Esophagus (tissue), 2 donors: ENCODE measurements around the gene B4GALNT4. TPM values are rescaled to one million over a fixed set of nuclear protein-coding genes. Genes with fewer than 3 reads are reported as not detected.

ENCODE experiments used
- H3K27ac ChIP-seq, 2 donors: one replicate each; pipeline ENCODE4 v1.5.1; 2013; ENCODE audit warnings: low read depth in 2 of 2, mild to moderate bottlenecking in 2 of 2, inconsistent platforms in 1 of 2, low read length in 1 of 2, moderate library complexity in 1 of 2
- H3K27me3 ChIP-seq, 2 donors: one replicate each; pipeline ENCODE4 v1.6.1; 2013; ENCODE audit warnings: low read length in 2 of 2, control low read depth in 1 of 2, mild to moderate bottlenecking in 1 of 2; ENCODE audit not compliant: insufficient read depth in 2 of 2, control insufficient read depth in 1 of 2
- H3K36me3 ChIP-seq, 2 donors: one replicate each; pipeline ENCODE4 v1.6.1; 2013; ENCODE audit warnings: low read length in 1 of 2; ENCODE audit not compliant: control insufficient read depth in 2 of 2, insufficient read depth in 2 of 2
- H3K4me1 ChIP-seq, 2 donors: one replicate each; pipeline ENCODE4 v1.6.1; 2013; ENCODE audit warnings: low read length in 1 of 2; ENCODE audit not compliant: control insufficient read depth in 2 of 2, insufficient read depth in 2 of 2
- H3K4me3 ChIP-seq, 2 donors: one replicate each; pipeline ENCODE4 v1.5.1; 2013; ENCODE audit warnings: low read length in 2 of 2, mild to moderate bottlenecking in 2 of 2, low read depth in 1 of 2, moderate library complexity in 1 of 2
- H3K9me3 ChIP-seq, 2 donors: one replicate each; pipeline ENCODE4 v1.6.1; 2013; ENCODE audit warnings: mild to moderate bottlenecking in 2 of 2, low read depth in 1 of 2, low read length in 1 of 2, moderate library complexity in 1 of 2; ENCODE audit not compliant: control insufficient read depth in 2 of 2, insufficient read depth in 1 of 2
- WGBS, 2 donors: extraction: QIAGEN DNeasy Blood & Tissue Kit; methylation state at CpG; one replicate each; pipeline ENCODE4 v1.1.7; 2013; 5-methylcytosine and 5-hydroxymethylcytosine counted together
- polyA plus RNA-seq, 2 donors: library from polyadenylated mRNA; stranded (reverse); fragments of 200-250 nt; gene quantifications; one replicate each; pipeline ENCODE4 v1.2.3, GENCODE V29; 2013
- donor health status: healthy with polysubstance abuse.
- donor health status: Bipolar disorder and iron deficiency.

The B4GALNT4 gene
- polyA plus RNA-seq, 2 donors, result 5.0 to 5.2 TPM

- H3K4me1 ChIP-seq, result peaks cover 0 to 2% of the 10 kb centered on the region in 2 donors
- H3K27me3 ChIP-seq, result no peaks in the 10 kb centered on the region
- no peak overlapping the region for H3K27ac ChIP-seq
- H3K4me3 ChIP-seq, result no peak overlapping the region
- WGBS, 2 donors, result 40 to 56% methylated on average over 7 to 11 of the region's 11 CpGs
- peaks cover 0 to 7% of the 10 kb centered on the region in 2 donors for H3K9me3 ChIP-seq
- H3K36me3 ChIP-seq, result no peaks in the 10 kb centered on the region
Observed at GRCh38 chr11:390175-390574, 20.9 kb downstream of the B4GALNT4 start.

- peak overlapping the region; percentile 49 to 64 for H3K4me3 ChIP-seq
- 43 to 64% methylated on average over 36 to 38 of the region's 38 CpGs for WGBS, 2 donors
- peaks cover 0 to 6% of the 10 kb centered on the region in 2 donors for H3K4me1 ChIP-seq
- no peaks in the 10 kb centered on the region for H3K27me3 ChIP-seq
- peaks cover 0 to 3% of the 10 kb centered on the region in 2 donors for H3K36me3 ChIP-seq
- H3K27ac ChIP-seq, result peak overlapping the region in 1 of 2 donors; percentile 62
- H3K9me3 ChIP-seq, result peaks cover 0 to 2% of the 10 kb centered on the region in 2 donors
Observed at GRCh38 chr11:391117-392017, 22.1 kb downstream of the B4GALNT4 start.

GRCh38 chr11:392102-392777 lies 22.9 kb downstream of the B4GALNT4 start:
- Histone ChIP-seq H3K36me3 (peaks cover 0 to 8% of the 10 kb centered on the region in 2 donors), H3K9me3 (no peaks in the 10 kb centered on the region), H3K27me3 (no peaks in the 10 kb centered on the region), H3K4me3 (peak overlapping the region; percentile 49 to 64), H3K27ac (peak overlapping the region; percentile 90 to 98), H3K4me1 (peaks cover 0 to 13% of the 10 kb centered on the region in 2 donors)
- WGBS, 2 donors, result 52 to 71% methylated on average over 26 to 36 of the region's 36 CpGs

- Histone ChIP-seq H3K4me3 (peak overlapping the region; percentile 64 to 89), H3K4me1 (peaks cover 0 to 17% of the 10 kb centered on the region in 2 donors), H3K9me3 (no peaks in the 10 kb centered on the region), H3K36me3 (peaks cover 0 to 16% of the 10 kb centered on the region in 2 donors), H3K27ac (peak overlapping the region; percentile 98 to 99), H3K27me3 (no peaks in the 10 kb centered on the region)
- WGBS, 2 donors, result 51 to 54% methylated on average over 17 of the region's 17 CpGs
Observed at GRCh38 chr11:393219-394033, 24.1 kb downstream of the B4GALNT4 start.

GRCh38 chr11:394034-394857 lies 24.9 kb downstream of the B4GALNT4 start, which contains the start of gene PKP3:
Gene PKP3 (plus strand): TSS chr11:394209. CDS start chr11:394293, 84 bp downstream.
- Histone ChIP-seq H3K27ac (peak within 1 kb of the TSS; percentile 98 to 99), H3K27me3 (no peaks in the 10 kb centered on the region), H3K9me3 (no peaks in the 10 kb centered on the region), H3K36me3 (peaks cover 0 to 19% of the 10 kb centered on the region in 2 donors), H3K4me3 (peak within 1 kb of the TSS; percentile 64 to 89), H3K4me1 (peaks cover 0 to 17% of the 10 kb centered on the region in 2 donors)
- 32 to 46% methylated on average over 53 to 57 of the region's 57 CpGs for WGBS, 2 donors

- peaks cover 0 to 26% of the 10 kb centered on the region in 2 donors for H3K36me3 ChIP-seq
- peak overlapping the region; percentile 98 to 99 for H3K27ac ChIP-seq
- 52 to 56% methylated on average over 24 to 25 of the region's 25 CpGs for WGBS, 2 donors
- H3K4me1 ChIP-seq, result peaks cover 0 to 15% of the 10 kb centered on the region in 2 donors
- no peaks in the 10 kb centered on the region for H3K27me3 ChIP-seq
- peak overlapping the region; percentile 64 to 89 for H3K4me3 ChIP-seq
- no peaks in the 10 kb centered on the region for H3K9me3 ChIP-seq
Observed at GRCh38 chr11:394858-395655, 25.8 kb downstream of the B4GALNT4 start.

GRCh38 chr11:395866-396265 lies 26.6 kb downstream of the B4GALNT4 start:
- 53 to 55% methylated on average over 11 of the region's 11 CpGs for WGBS, 2 donors
- H3K27ac ChIP-seq, result peak overlapping the region; percentile 98 to 99
- H3K9me3 ChIP-seq, result no peaks in the 10 kb centered on the region
- no peaks in the 10 kb centered on the region for H3K27me3 ChIP-seq
- peaks cover 0 to 31% of the 10 kb centered on the region in 2 donors for H3K36me3 ChIP-seq
- peaks cover 0 to 15% of the 10 kb centered on the region in 2 donors for H3K4me1 ChIP-seq
- H3K4me3 ChIP-seq, result peak overlapping the region; percentile 64 to 89

GRCh38 chr11:396511-396947 lies 27.2 kb downstream of the B4GALNT4 start:
- WGBS, 2 donors, result 40 to 45% methylated on average over 15 to 23 of the region's 23 CpGs
- H3K27ac ChIP-seq, result peak overlapping the region; percentile 98 to 99
- peaks cover 0 to 31% of the 10 kb centered on the region in 2 donors for H3K36me3 ChIP-seq
- no peaks in the 10 kb centered on the region for H3K27me3 ChIP-seq
- no peaks in the 10 kb centered on the region for H3K9me3 ChIP-seq
- H3K4me1 ChIP-seq, result peaks cover 0 to 15% of the 10 kb centered on the region in 2 donors
- H3K4me3 ChIP-seq, result peak overlapping the region; percentile 4 to 89
